Keratinocyte (primary cell): ENCODE data around the gene HTRA1. TPM values are rescaled to one million over a fixed set of nuclear protein-coding genes. Genes with fewer than 3 reads are reported as not detected.

ENCODE experiments used
- DNase-seq: peaks from one replicate; pipeline ENCODE4 v3.0.0-alpha.2; 2011; ENCODE audit warnings: low read depth, missing footprints, low spot score
- FAIRE-seq: peaks from 2 replicates; lab custom pipeline; 2011; peaks lifted over from hg19 to GRCh38; lab: Jason Lieb, UNC
- H2AFZ ChIP-seq: 2 replicates; pipeline ENCODE4 v1.6.0; 2012; ENCODE audit warnings: low read length, control low read depth, inconsistent platforms; ENCODE audit not compliant: control insufficient read depth
- H3K27ac ChIP-seq: 2 replicates; pipeline ENCODE4 v1.5.1; 2011; ENCODE audit warnings: low read length; ENCODE audit not compliant: control insufficient read depth, insufficient read depth
- H3K27me3 ChIP-seq: 3 replicates; pipeline ENCODE4 v1.6.0; 2011; ENCODE audit warnings: low read length; ENCODE audit not compliant: control insufficient read depth, insufficient read depth; ENCODE audit errors: extremely low read depth
- H3K36me3 ChIP-seq, 2 experiments: 2 replicates in 1 of 2; 3 replicates in 1 of 2; pipeline ENCODE4 v1.5.1; 2011; ENCODE audit warnings: low read length in 2 of 2, mild to moderate bottlenecking in 1 of 2; ENCODE audit not compliant: control insufficient read depth in 2 of 2, insufficient read depth in 2 of 2; ENCODE audit errors: extremely low read depth in 1 of 2
- H3K4me1 ChIP-seq: 3 replicates; pipeline ENCODE4 v1.5.1; 2011; ENCODE audit warnings: low read length; ENCODE audit not compliant: control insufficient read depth, insufficient read depth; ENCODE audit errors: extremely low read depth
- H3K4me2 ChIP-seq: 3 replicates; pipeline ENCODE4 v1.6.0; 2011; ENCODE audit warnings: low read depth, low read length; ENCODE audit not compliant: control insufficient read depth, insufficient read depth; ENCODE audit errors: extremely low read depth
- H3K4me3 ChIP-seq, 3 experiments: fragments of 200-600 bp in 1 of 3; sonication (generic) in 1 of 3; 2 replicates in 2 of 3; 3 replicates in 1 of 3; pipeline ENCODE4 v1.5.1; 2011 to 2016; ENCODE audit warnings: low read length in 3 of 3, mild to moderate bottlenecking in 3 of 3, control low read depth in 2 of 3, inconsistent platforms in 1 of 3, low read depth in 1 of 3, mixed read lengths in 1 of 3, mixed run types in 1 of 3, moderate library complexity in 1 of 3; ENCODE audit not compliant: control insufficient read depth in 2 of 3, insufficient read depth in 2 of 3; ENCODE audit errors: extremely low read depth in 1 of 3
- H3K79me2 ChIP-seq: 2 replicates; pipeline ENCODE4 v1.6.0; 2012; ENCODE audit warnings: low read length; ENCODE audit not compliant: control insufficient read depth, insufficient read depth
- H3K9ac ChIP-seq: 3 replicates; pipeline ENCODE4 v1.6.0; 2011; ENCODE audit warnings: low read length; ENCODE audit not compliant: control insufficient read depth, insufficient read depth; ENCODE audit errors: extremely low read depth
- H3K9me1 ChIP-seq: 3 replicates; pipeline ENCODE4 v1.6.0; 2011; ENCODE audit warnings: low read length; ENCODE audit not compliant: control insufficient read depth, insufficient read depth; ENCODE audit errors: extremely low read depth
- H3K9me3 ChIP-seq: 2 replicates; pipeline ENCODE4 v1.5.1; 2012; ENCODE audit warnings: low read depth, low read length; ENCODE audit not compliant: control insufficient read depth
- H4K20me1 ChIP-seq: 3 replicates; pipeline ENCODE4 v1.6.0; 2011; ENCODE audit warnings: low read length; ENCODE audit not compliant: control insufficient read depth, insufficient read depth; ENCODE audit errors: extremely low read depth
- EZH2 ChIP-seq: IDR thresholded peaks from one replicate; pipeline ENCODE4 v1.6.1; 2012; ENCODE audit warnings: inconsistent platforms, mild to moderate bottlenecking, low read length, moderate library complexity
- dilution Hi-C: fragments of 300-500 bp; cut with MboI; formaldehyde crosslinking; loops from one replicate; pipeline ENCODE4 v1.7.0; 2020; ENCODE audit warnings: low sequenced_read_pairs; ENCODE audit not compliant: extremely low pct_ligation_motif_present
- polyA plus RNA-seq, 5 experiments: library from polyadenylated mRNA; depleted of rRNA in 3 of 5; stranded (reverse) in 3 of 5; stranded (forward) in 1 of 5; unstranded in 1 of 5; fragments of >200 nt; gene quantifications; 1 replicate in 1 of 5; 2 replicates in 3 of 5; 3 replicates in 1 of 5; pipeline versions ENCODE4 v1.2.1 to v1.2.3, GENCODE V29; 2011 to 2012; ENCODE audit warnings: missing spikeins in 2 of 5, low read depth in 1 of 5, low replicate concordance in 1 of 5
- TF ChIP-seq, protein P1 (sequence below), 3 experiments: IDR thresholded peaks in 1 of 3; conservative IDR thresholded peaks in 1 of 3; optimal IDR thresholded peaks in 1 of 3; 2 replicates in 2 of 3; 3 replicates in 1 of 3; pipeline versions ENCODE3 to v1.5.1; 2011; ENCODE audit warnings: low read length in 3 of 3, mild to moderate bottlenecking in 3 of 3, moderate library complexity in 2 of 3, control low read depth in 1 of 3, inconsistent platforms in 1 of 3; ENCODE audit not compliant: insufficient read depth in 2 of 3; ENCODE audit errors: extremely low read depth in 1 of 3

Gene HTRA1
- polyA plus RNA-seq, 1 donor (not counting 4 experiments of a cell fraction or from before 2014, with no cell fraction given) = 412 TPM

DNA sequence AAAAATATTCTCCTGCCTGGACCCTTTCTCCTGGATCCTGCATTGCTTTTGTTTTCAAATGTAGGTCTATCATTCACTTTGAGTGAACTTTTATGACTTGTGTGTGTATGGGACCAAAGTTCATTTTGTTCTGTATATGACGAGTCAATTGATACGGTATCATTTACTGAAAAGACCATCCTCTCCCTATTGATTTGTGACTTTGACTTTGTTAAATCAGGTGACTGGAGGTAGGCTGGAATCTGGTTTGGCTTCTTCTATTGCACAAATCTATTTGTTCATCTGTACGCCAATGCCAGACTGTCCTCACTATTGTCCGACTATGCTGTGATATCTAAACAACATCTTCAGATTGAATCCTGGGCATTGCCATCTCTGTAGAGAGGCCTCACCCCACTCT is 12.2 kb upstream of the HTRA1 start:
- H3K79me2 ChIP-seq = no peaks in the 10 kb centered on the region
- no peak overlapping the region for H2AFZ ChIP-seq
- H3K9me3 ChIP-seq = no peaks in the 10 kb centered on the region
- DNase-seq (no peak), FAIRE-seq (no peak)
- peaks cover 3% of the 10 kb centered on the region for H3K4me1 ChIP-seq
- dilution Hi-C loops = no loop called here
- H3K9ac ChIP-seq = no peak overlapping the region
- H3K27ac ChIP-seq = no peak overlapping the region
- no peak overlapping the region for H3K4me2 ChIP-seq
- no peaks in the 10 kb centered on the region for H3K27me3 ChIP-seq
- no peak for TF ChIP-seq EZH2
- TF ChIP-seq, protein P1, sequence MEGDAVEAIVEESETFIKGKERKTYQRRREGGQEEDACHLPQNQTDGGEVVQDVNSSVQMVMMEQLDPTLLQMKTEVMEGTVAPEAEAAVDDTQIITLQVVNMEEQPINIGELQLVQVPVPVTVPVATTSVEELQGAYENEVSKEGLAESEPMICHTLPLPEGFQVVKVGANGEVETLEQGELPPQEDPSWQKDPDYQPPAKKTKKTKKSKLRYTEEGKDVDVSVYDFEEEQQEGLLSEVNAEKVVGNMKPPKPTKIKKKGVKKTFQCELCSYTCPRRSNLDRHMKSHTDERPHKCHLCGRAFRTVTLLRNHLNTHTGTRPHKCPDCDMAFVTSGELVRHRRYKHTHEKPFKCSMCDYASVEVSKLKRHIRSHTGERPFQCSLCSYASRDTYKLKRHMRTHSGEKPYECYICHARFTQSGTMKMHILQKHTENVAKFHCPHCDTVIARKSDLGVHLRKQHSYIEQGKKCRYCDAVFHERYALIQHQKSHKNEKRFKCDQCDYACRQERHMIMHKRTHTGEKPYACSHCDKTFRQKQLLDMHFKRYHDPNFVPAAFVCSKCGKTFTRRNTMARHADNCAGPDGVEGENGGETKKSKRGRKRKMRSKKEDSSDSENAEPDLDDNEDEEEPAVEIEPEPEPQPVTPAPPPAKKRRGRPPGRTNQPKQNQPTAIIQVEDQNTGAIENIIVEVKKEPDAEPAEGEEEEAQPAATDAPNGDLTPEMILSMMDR (optimal IDR thresholded peaks at IDR 0.05 in 1 of 3, IDR thresholded peaks at IDR 0.05 in 1 of 3, conservative IDR thresholded peaks at IDR 0.05 in 1 of 3; ENCODE audit: extremely low read depth in 1 of 3, insufficient read depth in 2 of 3, low read length in 3 of 3) = no peak
- no peak overlapping the region for H3K4me3 ChIP-seq
- H3K36me3 ChIP-seq = no peaks in the 10 kb centered on the region
- H4K20me1 ChIP-seq = no peaks in the 10 kb centered on the region
- H3K9me1 ChIP-seq = no peaks in the 10 kb centered on the region

- dilution Hi-C loops = no loop called here
- Histone ChIP-seq H3K36me3 (no peaks in the 10 kb centered on the region), H4K20me1 (no peaks in the 10 kb centered on the region), H3K4me1 (peaks cover 3% of the 10 kb centered on the region), H3K4me2 (no peak overlapping the region), H3K9me1 (no peaks in the 10 kb centered on the region), H3K9me3 (no peaks in the 10 kb centered on the region), H3K27me3 (no peaks in the 10 kb centered on the region), H3K4me3 (no peak overlapping the region), H3K9ac (no peak overlapping the region), H3K27ac (no peak overlapping the region), H3K79me2 (no peaks in the 10 kb centered on the region), H2AFZ (no peak overlapping the region)
- no peak for TF ChIP-seq EZH2
- TF ChIP-seq, protein P1 (optimal IDR thresholded peaks at IDR 0.05 in 1 of 3, IDR thresholded peaks at IDR 0.05 in 1 of 3, conservative IDR thresholded peaks at IDR 0.05 in 1 of 3; ENCODE audit: extremely low read depth in 1 of 3, insufficient read depth in 2 of 3, low read length in 3 of 3) = no peak
- DNase-seq = no peak
- FAIRE-seq = no peak
Measured at GRCh38 chr10:122450353-122450990, 10.9 kb upstream of the HTRA1 start.
